GM23248 (cell line): ENCODE results near the gene PTPRD. TPM values are rescaled to one million over a fixed set of nuclear protein-coding genes. Genes with fewer than 3 reads are reported as not detected.

Experiments
- DNase-seq: peaks from one replicate; pipeline ENCODE4 v3.0.0-alpha.2; 2015
- H2AFZ ChIP-seq: fragments of 200-600 bp; sonication (generic); 2 replicates; pipeline ENCODE4 v1.6.1; 2016; ENCODE audit warnings: antibody characterized with exemption
- H3F3A ChIP-seq: fragments of 200-600 bp; sonication (generic); 2 replicates; pipeline ENCODE4 v1.6.1; 2016; ENCODE audit warnings: mild to moderate bottlenecking, antibody characterized with exemption, mixed run types; ENCODE audit not compliant: insufficient read depth
- H3K27ac ChIP-seq: fragments of 200-600 bp; sonication (generic); 2 replicates; pipeline ENCODE4 v1.5.1; 2016; ENCODE audit warnings: mild to moderate bottlenecking
- H3K27me3 ChIP-seq: fragments of 200-600 bp; sonication (generic); replicated peaks from 2 replicates; pipeline ENCODE4 v1.6.1; 2016; ENCODE audit warnings: mild to moderate bottlenecking; ENCODE audit not compliant: insufficient read depth
- H3K36me3 ChIP-seq: fragments of 200-600 bp; sonication (generic); 2 replicates; pipeline ENCODE4 v1.6.1; 2016; ENCODE audit warnings: low read depth, mild to moderate bottlenecking
- H3K4me1 ChIP-seq: fragments of 200-600 bp; sonication (generic); 2 replicates; pipeline ENCODE4 v1.6.1; 2016; ENCODE audit warnings: mild to moderate bottlenecking; ENCODE audit not compliant: insufficient read depth
- H3K4me2 ChIP-seq: fragments of 200-600 bp; sonication (generic); one replicate; pipeline ENCODE4 v1.6.1; 2016; ENCODE audit warnings: mild to moderate bottlenecking; ENCODE audit not compliant: unreplicated experiment
- H3K4me3 ChIP-seq: fragments of 200-600 bp; sonication (generic); 2 replicates; pipeline ENCODE4 v1.5.1; 2016; ENCODE audit warnings: mild to moderate bottlenecking
- H3K79me2 ChIP-seq: fragments of 200-600 bp; sonication (generic); 2 replicates; pipeline ENCODE4 v1.6.1; 2016; ENCODE audit warnings: mild to moderate bottlenecking; ENCODE audit not compliant: insufficient read depth
- H3K9ac ChIP-seq: fragments of 200-600 bp; sonication (generic); 2 replicates; pipeline ENCODE4 v1.6.1; 2016; ENCODE audit warnings: mild to moderate bottlenecking
- H3K9me2 ChIP-seq: fragments of 200-600 bp; sonication (generic); 2 replicates; pipeline ENCODE4 v1.6.1; 2016; ENCODE audit warnings: mixed run types, mild to moderate bottlenecking, moderate library complexity; ENCODE audit not compliant: insufficient read depth
- H3K9me3 ChIP-seq: fragments of 200-600 bp; sonication (generic); one replicate; pipeline ENCODE4 v1.6.1; 2017; ENCODE audit warnings: low read depth
- H4K20me1 ChIP-seq: fragments of 200-600 bp; sonication (generic); 2 replicates; pipeline ENCODE4 v1.6.0; 2016; ENCODE audit not compliant: insufficient read depth
- EZH2 ChIP-seq: fragments of 200-600 bp; sonication (generic); IDR thresholded peaks from 2 replicates; pipeline ENCODE4 v1.6.1; 2018; ENCODE audit warnings: antibody characterized with exemption, mild to moderate bottlenecking; ENCODE audit not compliant: insufficient read depth, poor library complexity, severe bottlenecking
- EZH2phosphoT487 ChIP-seq: fragments of 200-600 bp; sonication (generic); IDR thresholded peaks from 2 replicates; pipeline ENCODE4 v1.6.1; 2018; ENCODE audit warnings: antibody characterized with exemption, moderate library complexity, mild to moderate bottlenecking, low read depth; ENCODE audit not compliant: insufficient read depth
- WGBS, 2 experiments: methylation state at CpG; one replicate each; pipeline ENCODE4 v1.1.6; 2015 to 2017; ENCODE audit warnings: low lambda C conversion rate in 2 of 2, low coverage in 1 of 2; ENCODE audit errors: missing lambda C conversion rate in 2 of 2; 5-methylcytosine and 5-hydroxymethylcytosine counted together
- in situ Hi-C: fragments of 300-500 bp; cut with MboI; formaldehyde crosslinking; loops from 2 replicates; pipeline ENCODE4 v1.15.0; 2020
- polyA plus RNA-seq: library from polyadenylated mRNA; unstranded; fragments of >200 nt; fragmentation: Nextera tagmentation; extraction: Ambion mirVana; gene quantifications from 2 replicates; pipeline ENCODE4 v1.2.1, GENCODE V29; 2016
- total RNA-seq: library from RNA; depleted of rRNA; stranded (reverse); fragments of >200 nt; shearing (Covaris generic); gene quantifications from 2 replicates; pipeline ENCODE4 v1.2.3, GENCODE V29; 2014

PTPRD gene
- total and polyA plus RNA-seq, 2 experiments from 2014 or later = 0.05 TPM; not detected in 1

- no peaks in the 10 kb centered on the region for H3K79me2 ChIP-seq
- H3K4me1 ChIP-seq = no peaks in the 10 kb centered on the region
- TF ChIP-seq EZH2phosphoT487 (no peak), EZH2 (no peak)
- WGBS, 2 experiments = 16% methylated on average over 4 of the region's 4 CpGs
- no peak for DNase-seq
- no peaks in the 10 kb centered on the region for H3K36me3 ChIP-seq
- in situ Hi-C loops = no loop called here
- no peaks in the 10 kb centered on the region for H3K27me3 ChIP-seq
- no peaks in the 10 kb centered on the region for H3K9me2 ChIP-seq
- no peak overlapping the region for H3K4me3 ChIP-seq
- no peak overlapping the region for H3K27ac ChIP-seq
- H3K4me2 ChIP-seq = no peak overlapping the region
- no peak overlapping the region for H2AFZ ChIP-seq
- H3K9me3 ChIP-seq = no peaks in the 10 kb centered on the region
- no peak overlapping the region for H3K9ac ChIP-seq
- H4K20me1 ChIP-seq = no peaks in the 10 kb centered on the region
- no peaks in the 10 kb centered on the region for H3F3A ChIP-seq
Observed at GRCh38 chr9:8899511-8899910, 1713.3 kb downstream of the PTPRD start.

GRCh38 chr9:8895861-8896224, 1717.0 kb downstream of the PTPRD start:
- no peak for TF ChIP-seq EZH2phosphoT487
- TF ChIP-seq EZH2 = no peak
- no peak overlapping the region for H3K27ac ChIP-seq
- H3K9me3 ChIP-seq = no peaks in the 10 kb centered on the region
- no peaks in the 10 kb centered on the region for H3K4me1 ChIP-seq
- in situ Hi-C loops = no loop called here
- H3K27me3 ChIP-seq = no peaks in the 10 kb centered on the region
- H3K79me2 ChIP-seq = no peaks in the 10 kb centered on the region
- no peaks in the 10 kb centered on the region for H3F3A ChIP-seq
- no peak overlapping the region for H3K4me2 ChIP-seq
- no peak overlapping the region for H3K4me3 ChIP-seq
- no peak overlapping the region for H3K9ac ChIP-seq
- no peaks in the 10 kb centered on the region for H4K20me1 ChIP-seq
- H3K36me3 ChIP-seq = no peaks in the 10 kb centered on the region
- no peak overlapping the region for H2AFZ ChIP-seq
- peak; percentile 20 for DNase-seq
- WGBS, 2 experiments = 3 to 4% methylated on average over 3 of the region's 3 CpGs
- H3K9me2 ChIP-seq = no peaks in the 10 kb centered on the region

DNA sequence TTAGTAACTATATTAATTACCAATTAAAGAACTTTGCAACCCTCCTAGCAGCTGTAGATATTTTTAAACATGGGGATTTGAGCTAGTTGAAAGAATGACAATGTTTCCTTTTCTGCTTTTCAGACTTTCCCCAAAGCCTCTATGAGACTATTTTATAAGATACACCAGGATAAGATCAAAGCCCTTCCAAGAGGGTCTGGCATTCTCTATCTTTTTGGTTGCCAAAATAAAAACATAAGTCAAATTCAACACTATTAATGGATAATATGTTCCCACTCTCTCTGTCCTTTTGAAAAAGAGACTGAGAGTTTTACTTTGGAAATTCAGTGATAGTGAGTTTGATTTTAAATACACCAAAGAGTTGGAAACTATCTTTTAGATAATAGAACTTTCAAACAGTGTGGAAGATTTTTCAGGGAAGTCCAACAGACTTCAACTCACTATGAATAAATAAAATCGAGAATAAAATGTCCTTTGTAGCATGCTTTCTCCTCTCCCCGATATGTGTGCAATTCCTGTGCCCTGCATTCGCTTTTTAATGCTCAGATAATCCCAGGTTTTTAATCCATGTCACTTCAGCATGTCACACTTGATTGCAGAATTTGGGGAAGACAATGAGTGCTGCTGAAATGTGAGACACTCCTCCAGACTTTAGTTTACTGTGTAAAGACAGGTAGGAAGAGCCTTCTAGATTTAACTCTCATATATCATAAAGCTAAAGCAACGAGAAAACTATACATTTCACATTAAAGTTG, 1717.5 kb downstream of the PTPRD start:
- Histone ChIP-seq H3K4me1 (no peaks in the 10 kb centered on the region), H2AFZ (no peak overlapping the region), H3K9me3 (no peaks in the 10 kb centered on the region), H4K20me1 (no peaks in the 10 kb centered on the region), H3K27me3 (no peaks in the 10 kb centered on the region), H3K9me2 (no peaks in the 10 kb centered on the region), H3K4me2 (no peak overlapping the region), H3F3A (no peaks in the 10 kb centered on the region), H3K27ac (no peak overlapping the region), H3K79me2 (no peaks in the 10 kb centered on the region), H3K9ac (no peak overlapping the region), H3K4me3 (no peak overlapping the region), H3K36me3 (no peaks in the 10 kb centered on the region)
- WGBS, 2 experiments = 1 to 3% methylated on average over 4 of the region's 4 CpGs
- in situ Hi-C loops = no loop called here
- DNase-seq = no peak
- TF ChIP-seq EZH2phosphoT487 (no peak), EZH2 (no peak)

DNA sequence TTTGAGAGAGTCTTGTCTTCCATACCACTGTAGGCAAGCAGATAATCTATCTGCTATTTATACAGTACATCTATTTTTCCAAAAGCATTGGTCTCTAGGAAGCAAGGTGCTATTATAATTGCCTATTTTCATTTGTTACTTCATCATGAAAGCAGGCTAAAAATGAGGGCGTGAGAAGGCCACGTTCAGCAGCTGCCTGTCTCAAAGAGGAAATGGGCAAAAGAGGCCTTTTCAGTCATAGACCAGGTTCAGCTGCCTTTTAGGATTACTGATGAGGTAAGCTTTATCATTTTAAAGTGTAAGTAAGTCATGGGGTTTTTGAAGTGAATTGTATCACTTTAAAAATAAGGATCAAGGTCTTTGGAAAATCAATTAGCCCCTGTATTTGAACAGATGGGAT, 1722.1 kb downstream of the PTPRD start:
- H3K4me1 ChIP-seq = no peaks in the 10 kb centered on the region
- no peaks in the 10 kb centered on the region for H3K27me3 ChIP-seq
- TF ChIP-seq EZH2 = no peak
- TF ChIP-seq EZH2phosphoT487 = no peak
- no peak overlapping the region for H2AFZ ChIP-seq
- no peaks in the 10 kb centered on the region for H3K79me2 ChIP-seq
- DNase-seq = no peak
- no peaks in the 10 kb centered on the region for H4K20me1 ChIP-seq
- H3K9me3 ChIP-seq = no peaks in the 10 kb centered on the region
- in situ Hi-C loops = no loop called here
- no peak overlapping the region for H3K9ac ChIP-seq
- no peaks in the 10 kb centered on the region for H3F3A ChIP-seq
- no peaks in the 10 kb centered on the region for H3K36me3 ChIP-seq
- H3K9me2 ChIP-seq = no peaks in the 10 kb centered on the region
- 46 to 48% methylated on average over 2 of the region's 2 CpGs for WGBS, 2 experiments
- H3K4me2 ChIP-seq = no peak overlapping the region
- no peak overlapping the region for H3K27ac ChIP-seq
- no peak overlapping the region for H3K4me3 ChIP-seq

DNA sequence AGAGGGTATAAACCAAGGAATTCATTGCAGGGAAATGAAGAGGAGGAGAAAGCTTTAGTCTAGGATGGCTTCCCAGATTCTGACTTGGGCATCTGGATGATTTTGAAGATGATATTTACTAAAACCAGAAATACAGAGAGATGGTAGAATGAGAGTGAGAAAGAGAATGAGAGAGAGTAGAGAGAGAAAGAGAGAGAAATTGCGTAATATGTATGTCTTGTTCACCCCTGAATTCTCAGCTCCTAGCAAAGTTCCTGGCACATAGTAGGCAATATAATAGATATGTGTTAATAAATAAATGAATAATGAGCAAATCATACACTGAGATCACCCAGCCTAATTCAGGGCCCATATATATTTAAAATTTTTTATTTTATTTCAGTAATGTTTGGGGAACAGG, 1723.7 kb downstream of the PTPRD start:
- H3K27ac ChIP-seq = no peak overlapping the region
- no peak overlapping the region for H3K4me3 ChIP-seq
- H3K27me3 ChIP-seq = no peaks in the 10 kb centered on the region
- 59 to 70% methylated on average over 1 of the region's 1 CpG for WGBS, 2 experiments
- no peaks in the 10 kb centered on the region for H3K4me1 ChIP-seq
- H3K4me2 ChIP-seq = no peak overlapping the region
- H3F3A ChIP-seq = no peaks in the 10 kb centered on the region
- H3K9me3 ChIP-seq = no peaks in the 10 kb centered on the region
- in situ Hi-C loops = no loop called here
- H3K9me2 ChIP-seq = no peaks in the 10 kb centered on the region
- no peaks in the 10 kb centered on the region for H3K36me3 ChIP-seq
- H4K20me1 ChIP-seq = no peaks in the 10 kb centered on the region
- DNase-seq = no peak
- no peak overlapping the region for H2AFZ ChIP-seq
- TF ChIP-seq EZH2 = no peak
- no peak for TF ChIP-seq EZH2phosphoT487
- H3K79me2 ChIP-seq = no peaks in the 10 kb centered on the region
- H3K9ac ChIP-seq = no peak overlapping the region
